HG02973 (cell line): ENCODE measurements around the gene RAVER2.
"Not testable (repeated sequence)": the region's sequence is repeated elsewhere in the genome, so short reads cannot be mapped to it uniquely, and the experiment has no call there.

Experiments used
- ATAC-seq: cut with Tn5 transposase; IDR thresholded peaks from one replicate; pipeline ENCODE4 v1.9.1; 2021; ENCODE audit warnings: moderate library complexity; ENCODE audit not compliant: unreplicated experiment

The RAVER2 gene, protein sequence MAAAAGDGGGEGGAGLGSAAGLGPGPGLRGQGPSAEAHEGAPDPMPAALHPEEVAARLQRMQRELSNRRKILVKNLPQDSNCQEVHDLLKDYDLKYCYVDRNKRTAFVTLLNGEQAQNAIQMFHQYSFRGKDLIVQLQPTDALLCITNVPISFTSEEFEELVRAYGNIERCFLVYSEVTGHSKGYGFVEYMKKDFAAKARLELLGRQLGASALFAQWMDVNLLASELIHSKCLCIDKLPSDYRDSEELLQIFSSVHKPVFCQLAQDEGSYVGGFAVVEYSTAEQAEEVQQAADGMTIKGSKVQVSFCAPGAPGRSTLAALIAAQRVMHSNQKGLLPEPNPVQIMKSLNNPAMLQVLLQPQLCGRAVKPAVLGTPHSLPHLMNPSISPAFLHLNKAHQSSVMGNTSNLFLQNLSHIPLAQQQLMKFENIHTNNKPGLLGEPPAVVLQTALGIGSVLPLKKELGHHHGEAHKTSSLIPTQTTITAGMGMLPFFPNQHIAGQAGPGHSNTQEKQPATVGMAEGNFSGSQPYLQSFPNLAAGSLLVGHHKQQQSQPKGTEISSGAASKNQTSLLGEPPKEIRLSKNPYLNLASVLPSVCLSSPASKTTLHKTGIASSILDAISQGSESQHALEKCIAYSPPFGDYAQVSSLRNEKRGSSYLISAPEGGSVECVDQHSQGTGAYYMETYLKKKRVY

DNA sequence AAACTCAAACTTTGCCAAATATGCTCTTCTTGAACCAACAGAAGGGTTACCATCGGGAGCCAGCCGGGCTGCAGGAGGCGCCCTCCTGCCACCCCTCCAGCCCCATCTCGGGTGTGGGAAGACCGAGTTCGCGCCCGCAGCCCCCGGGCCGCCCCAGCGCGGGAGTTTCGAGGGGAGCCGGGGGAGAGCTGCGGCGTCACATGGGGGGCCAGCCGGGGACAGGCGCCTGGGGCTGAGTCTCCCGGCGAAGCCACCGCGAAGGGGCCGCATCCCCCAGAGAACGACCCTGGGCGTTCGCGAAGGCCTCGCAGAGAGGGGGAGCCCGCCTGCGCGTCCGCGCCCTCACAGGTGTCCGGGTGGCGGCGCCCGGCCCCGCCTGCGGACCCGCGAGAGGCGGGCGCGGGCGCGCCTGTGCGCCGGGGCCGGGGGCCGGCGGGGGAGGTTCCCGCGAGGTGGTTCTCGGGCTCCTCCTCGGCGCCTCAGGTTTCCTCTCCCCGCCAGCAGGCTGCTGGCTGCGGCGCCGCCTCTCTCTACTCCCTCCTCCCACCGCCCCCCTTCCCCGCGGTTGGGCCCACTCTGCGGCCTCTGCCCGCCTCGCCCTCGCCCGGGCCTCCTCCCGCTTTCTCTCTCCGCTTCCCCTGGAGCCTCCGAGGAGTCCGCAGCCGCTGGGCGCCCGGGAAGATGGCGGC lies at the start of gene RAVER2:
RAVER2 (plus strand) TSS at position 584 of the 689 bp plus-strand sequence; CDS start at position 682, 98 bp downstream.
- ATAC-seq = peak; percentile 65

DNA sequence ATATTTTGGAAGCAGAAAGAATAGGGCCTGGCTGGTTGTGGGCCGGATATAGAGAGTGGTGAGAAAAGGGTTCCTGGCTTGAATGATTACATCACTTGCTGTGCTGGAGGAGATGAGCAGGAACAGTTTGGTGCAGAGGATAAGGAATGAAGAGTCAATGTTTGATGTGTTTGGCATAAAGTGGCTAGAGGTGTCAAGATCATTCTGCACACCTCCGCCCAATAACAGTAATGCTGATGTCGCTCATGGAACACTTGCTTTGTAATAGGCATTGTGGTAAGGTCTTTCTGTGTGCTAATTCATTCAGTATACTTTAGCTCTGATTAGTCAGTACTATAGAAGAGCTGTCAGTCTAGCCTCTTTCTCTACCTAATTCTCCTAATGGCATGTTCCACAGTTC lies 48.0 kb upstream of the RAVER2 start:
- no peak for ATAC-seq

DNA sequence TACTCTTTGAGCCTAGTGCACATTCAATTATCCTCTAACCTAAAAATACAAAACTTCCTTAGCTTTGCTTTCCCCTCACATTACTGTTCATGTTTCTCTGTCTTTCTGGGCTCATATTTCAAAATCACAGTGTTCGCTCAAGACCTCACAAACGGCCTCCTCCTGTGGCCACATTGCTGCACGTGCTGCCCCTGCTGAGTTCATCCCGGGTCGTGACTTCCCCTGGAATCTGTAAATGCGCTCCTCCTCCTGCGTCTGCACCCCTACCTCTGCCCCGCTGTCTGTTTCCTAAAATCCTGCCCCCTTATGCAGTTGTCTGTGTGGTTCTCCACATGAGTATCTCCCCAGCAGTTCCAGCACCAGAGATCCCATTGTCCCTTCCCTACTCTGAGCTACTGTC lies 45.5 kb upstream of the RAVER2 start:
- ATAC-seq = no peak

DNA sequence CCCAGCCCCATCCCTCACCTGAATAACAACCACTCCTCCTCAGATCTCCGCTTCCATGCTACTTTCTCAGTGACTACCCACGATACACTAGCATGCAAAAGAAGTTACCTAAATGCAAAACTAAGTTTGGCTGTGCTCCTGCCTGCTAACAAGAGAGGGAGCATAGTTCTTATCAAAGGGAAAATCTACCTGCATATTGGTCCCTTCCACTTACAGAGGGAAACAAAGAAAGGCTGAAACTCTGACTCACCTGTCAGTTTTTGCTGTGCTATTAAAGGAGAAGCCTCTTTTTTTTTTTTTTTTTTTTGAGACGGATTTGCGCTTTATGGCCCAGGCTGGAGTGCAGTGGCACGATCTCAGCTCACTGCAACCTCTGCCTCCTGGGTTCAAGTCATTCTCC lies 43.8 kb upstream of the RAVER2 start:
- no peak for ATAC-seq

DNA sequence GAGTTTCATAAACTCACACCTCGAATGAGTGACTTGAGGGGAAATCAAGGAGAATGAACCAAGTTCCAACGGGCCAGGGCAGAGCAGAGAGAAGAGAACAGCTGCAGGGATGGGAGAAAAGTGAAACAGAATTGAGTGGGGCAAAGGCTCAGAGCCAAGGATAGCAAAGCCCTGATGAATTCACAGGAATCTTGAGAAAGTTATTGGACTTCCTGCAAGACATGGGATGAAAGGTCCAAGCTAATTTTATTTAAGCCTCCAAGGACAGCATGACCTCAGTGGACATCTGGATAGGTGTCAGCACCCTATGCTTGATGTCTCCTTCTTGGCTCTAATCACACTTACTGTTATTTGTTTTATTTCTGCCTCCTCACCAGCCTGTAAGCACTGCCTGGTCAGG lies 43.0 kb upstream of the RAVER2 start:
- no peak for ATAC-seq

DNA sequence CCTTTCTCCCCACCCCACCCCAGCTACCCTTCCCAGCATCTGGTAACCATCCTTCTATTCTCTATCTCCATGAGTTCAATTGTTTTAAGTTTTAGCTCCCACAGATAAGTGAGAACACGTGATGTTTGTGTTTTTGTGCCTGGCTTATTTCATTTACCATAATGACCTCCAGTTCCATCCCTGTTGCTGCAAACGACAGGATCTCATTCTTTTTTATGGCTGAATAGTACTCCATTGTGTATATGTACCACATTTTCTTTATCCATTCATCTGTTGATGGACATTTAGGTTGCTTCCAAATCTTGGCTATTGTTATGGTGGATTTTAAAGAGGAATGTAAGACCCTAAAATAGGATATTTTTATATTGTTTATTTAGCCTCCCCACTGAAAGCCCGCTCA lies 42.2 kb upstream of the RAVER2 start:
- ATAC-seq = not testable (repeated sequence)

DNA sequence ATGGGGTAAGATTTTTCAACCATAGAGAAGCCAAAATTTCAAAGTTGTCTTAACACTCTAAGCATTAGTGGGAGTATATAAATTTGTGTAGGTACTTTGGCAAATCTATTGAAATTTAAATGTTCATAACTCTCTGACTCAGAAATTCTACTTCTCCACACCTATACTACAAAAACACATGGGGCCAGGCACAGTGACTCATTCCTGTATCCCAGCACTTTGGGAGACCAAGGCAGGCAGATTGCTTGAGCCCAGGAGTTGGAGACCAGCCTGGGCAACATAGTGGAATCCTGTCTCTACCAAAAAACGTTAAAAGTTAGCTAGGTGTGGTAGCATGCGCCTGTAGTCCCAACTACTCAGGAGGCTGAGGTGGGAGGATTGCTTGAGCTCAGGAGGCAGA lies 41.3 kb upstream of the RAVER2 start:
- no peak for ATAC-seq

DNA sequence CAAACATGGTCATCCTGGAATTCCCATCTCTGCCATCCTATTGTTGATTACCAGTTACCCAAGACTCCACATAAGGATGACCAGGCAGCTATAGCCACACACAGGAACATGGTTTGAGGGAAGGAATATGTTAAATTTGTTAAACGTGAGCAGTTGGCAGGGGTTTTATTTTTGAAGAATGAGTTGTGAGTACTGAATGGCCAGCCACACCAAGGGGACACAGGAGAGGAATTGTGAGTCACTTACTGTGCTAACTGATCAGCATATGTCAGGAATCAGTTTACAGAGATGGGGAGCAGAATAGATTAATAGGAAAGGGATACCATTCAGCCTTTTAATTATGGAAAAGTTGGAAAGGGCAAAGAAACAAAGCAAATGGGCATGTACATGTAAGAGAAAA lies 39.3 kb upstream of the RAVER2 start:
- ATAC-seq = no peak

DNA sequence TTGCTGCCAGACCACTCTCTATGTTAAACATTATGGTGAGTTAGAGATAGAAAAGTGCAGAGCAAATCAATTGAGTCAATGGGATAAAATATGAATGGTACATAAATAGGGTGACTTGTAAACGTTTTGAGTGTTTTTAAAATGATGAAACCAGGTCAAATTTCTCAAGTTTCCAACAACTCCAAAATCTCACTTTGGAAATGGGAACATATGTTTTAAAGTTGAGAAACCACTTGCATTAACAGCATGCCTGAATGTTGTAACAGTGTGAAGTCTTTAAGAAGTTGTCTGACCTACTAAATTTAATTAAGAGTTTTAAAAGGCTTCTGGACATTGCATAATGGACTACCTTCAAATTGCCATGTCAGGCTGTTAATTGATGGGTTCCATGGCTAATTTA lies 33.6 kb upstream of the RAVER2 start:
- ATAC-seq = no peak

DNA sequence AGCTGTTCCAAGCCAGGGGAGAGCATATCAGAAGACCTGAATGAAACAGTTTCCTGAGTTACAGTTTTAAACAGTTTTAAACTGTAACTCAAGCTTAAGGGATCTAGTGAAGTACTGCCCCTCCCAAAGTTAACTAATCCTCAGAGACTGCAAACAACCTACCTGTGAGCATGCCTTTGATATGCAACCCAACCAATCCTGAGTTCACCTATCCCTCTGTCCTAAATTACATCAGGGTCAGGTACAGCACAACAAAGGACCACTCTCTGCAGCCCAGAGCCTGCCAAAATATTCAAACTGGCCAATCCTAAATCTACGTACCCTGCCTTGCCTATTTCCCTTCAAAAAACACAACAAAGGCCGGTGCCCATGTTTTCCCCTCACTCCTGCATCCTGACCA lies 32.8 kb upstream of the RAVER2 start:
- ATAC-seq = no peak

DNA sequence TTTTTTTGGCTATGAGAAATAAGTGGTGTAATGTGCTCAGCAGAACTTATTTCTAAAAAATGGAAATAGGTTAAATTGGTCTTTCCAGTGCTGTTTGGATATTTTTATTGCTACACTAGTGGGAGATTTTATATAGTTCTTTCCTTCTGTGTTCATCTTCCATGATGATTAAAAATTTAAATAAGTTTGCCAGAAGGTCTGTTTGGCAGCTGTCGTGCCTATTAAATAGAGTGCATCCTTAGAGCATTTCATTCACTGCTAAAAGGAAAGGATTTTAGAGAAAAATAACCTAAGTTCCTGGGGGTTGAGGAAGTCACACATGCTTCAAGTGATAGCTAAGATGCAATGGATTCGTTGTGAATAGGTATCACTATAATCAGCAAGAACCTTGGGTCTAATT lies 29.7 kb upstream of the RAVER2 start:
- ATAC-seq = no peak

DNA sequence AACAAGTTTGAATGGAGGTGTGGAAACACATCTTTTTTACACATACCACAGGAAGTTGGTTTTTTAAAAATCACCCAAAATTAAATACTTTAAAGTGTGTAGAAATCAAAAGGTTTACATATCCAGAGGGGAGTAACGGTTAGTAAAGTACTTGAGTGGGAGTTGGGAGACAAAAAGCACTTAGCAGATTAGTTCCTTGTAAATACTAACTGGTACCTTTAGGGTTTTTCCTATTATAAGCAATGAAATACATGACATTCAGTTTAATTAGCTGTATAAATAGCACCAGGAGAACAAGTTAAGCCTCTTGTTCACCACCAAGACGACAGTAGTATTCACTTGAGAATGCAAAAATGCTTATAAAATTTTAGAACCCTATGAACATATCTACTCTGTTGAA lies 23.7 kb upstream of the RAVER2 start:
- no peak for ATAC-seq

DNA sequence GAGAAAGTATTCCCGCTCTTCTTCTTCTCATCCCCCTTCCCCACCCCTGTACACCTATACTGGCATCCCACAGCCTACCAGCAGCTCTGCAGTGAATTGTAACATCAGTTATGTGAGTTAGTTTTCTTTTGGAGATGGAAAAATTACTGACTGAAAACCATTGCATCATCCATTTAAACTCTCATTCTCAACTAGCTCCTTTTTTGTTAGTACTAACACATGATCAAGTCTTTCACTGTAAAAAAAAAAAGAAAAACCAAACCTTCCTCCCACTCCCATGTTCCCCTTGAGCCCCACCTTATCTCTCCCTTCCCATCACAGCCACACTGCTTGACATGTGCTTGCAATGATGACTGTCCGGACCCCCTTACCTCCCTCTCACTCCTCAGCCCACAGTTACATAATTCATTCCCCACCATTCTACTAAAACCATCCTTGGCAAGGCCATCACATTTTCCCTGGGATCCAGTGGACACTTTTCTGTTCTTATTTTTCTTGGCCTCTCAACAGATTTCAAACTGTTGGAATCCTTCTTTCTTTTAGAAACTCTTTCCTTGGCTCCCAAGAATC lies 23.2 kb upstream of the RAVER2 start:
- no peak for ATAC-seq

DNA sequence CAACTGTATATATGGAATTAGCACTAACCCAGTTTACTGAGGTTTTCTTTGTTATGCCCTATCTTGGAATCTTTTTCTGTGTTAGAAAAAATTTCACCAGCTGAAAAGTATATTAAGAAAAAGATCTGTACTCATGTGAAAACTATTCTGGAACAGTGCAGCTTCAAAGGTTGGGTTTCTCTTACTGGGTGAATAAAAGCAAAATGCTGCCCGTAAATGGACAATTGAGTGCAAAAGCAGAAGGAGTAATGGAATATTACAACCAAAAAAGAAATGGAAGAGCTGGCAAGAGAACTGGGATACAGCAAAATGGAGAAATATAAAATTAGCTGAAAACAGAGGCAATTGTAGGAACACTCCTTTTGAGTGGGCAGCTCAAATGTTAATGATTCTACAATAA lies 17.0 kb upstream of the RAVER2 start:
- no peak for ATAC-seq

DNA sequence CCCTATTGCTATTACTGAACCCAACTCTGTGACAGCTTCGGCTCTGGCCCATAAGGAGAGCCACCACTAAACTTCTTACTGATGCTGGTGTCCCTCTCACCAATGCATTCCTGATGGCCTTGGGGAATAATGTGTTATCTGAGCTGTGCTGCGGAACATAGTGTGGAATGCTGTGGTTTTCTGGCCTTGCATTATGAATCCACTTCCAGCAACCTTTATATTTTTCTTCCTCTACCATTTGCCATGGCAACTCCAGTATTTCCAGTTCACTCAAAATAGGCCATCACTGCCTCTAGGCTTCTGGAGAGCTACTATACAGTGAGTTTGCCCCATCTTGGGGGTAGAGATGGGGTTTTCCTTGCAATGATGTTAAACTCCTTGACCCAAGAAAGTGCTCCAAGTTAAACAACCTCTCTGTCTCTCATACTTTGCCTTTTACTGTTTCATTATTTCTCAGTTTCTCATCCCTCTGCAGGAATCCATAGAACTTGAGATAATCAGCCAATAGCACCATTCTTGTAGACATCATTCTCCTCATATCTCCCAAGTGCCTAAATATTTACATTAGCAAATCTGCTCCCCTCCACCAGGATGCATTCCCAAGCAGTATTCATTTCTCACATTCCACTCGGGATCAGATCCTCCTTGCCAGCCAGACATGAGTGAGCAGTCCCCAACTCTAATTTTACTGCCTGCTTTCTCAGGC lies 11.1 kb upstream of the RAVER2 start:
- ATAC-seq = no peak

DNA sequence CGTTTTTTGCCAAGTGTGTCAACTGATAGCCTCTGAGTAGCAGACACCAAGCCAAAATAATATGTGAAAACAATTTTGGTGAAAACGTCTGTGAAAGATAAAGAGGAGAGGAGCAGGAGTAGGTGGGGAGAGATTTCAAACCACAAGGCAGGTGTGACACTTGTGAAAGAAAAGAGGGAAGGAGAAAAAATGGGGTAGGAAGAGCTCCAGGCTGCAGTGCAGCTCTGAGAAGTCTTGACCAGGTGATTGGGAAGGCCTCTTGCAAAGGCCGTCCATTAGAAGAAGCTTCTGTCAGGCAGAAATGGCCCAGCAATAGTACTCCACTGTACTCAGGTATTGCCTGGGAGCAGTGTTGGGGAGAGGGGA lies 10.6 kb upstream of the RAVER2 start:
- no peak for ATAC-seq

DNA sequence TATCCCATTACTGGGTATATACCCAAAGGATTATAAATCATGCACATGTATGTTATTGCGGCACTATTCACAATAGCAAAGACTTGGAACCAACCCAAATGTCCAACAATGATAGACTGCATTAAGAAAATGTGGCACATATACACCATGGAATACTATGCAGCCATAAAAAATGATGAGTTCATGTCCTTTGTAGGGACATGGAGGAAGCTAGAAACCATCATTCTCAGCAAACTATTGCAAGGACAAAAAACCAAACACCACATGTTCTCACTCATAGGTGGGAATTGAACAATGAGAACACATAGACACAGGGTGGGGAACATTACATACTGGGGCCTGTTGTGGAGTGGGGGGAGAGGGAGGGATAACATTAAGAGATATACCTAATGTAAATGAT lies 4.2 kb upstream of the RAVER2 start:
- not testable (repeated sequence) for ATAC-seq

DNA sequence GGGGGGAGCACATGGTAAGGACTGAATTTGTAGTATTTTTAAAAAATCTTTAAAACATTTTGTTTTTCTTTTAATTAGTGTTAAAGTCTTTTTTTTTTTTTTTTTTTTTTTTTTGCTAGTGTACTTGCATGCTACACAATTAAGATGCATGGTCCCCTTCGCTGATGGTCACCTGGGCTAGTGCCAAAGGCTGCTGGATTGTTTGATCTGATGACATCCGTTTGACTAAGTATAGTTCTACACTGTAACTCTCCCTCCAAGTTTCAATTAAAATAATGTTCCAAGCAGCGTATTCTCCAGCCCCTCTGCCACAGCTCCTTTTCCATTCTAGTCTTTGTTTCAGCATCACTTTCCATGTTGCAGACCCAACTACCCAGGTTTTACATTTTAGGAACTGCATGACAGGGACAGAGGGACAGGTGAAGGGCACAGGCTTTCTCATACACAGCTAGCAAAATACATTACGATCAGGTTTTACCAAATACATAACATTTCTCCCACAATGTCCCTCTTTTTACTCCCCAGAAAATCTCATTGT lies 852 bp upstream of the RAVER2 start:
- no peak for ATAC-seq

DNA sequence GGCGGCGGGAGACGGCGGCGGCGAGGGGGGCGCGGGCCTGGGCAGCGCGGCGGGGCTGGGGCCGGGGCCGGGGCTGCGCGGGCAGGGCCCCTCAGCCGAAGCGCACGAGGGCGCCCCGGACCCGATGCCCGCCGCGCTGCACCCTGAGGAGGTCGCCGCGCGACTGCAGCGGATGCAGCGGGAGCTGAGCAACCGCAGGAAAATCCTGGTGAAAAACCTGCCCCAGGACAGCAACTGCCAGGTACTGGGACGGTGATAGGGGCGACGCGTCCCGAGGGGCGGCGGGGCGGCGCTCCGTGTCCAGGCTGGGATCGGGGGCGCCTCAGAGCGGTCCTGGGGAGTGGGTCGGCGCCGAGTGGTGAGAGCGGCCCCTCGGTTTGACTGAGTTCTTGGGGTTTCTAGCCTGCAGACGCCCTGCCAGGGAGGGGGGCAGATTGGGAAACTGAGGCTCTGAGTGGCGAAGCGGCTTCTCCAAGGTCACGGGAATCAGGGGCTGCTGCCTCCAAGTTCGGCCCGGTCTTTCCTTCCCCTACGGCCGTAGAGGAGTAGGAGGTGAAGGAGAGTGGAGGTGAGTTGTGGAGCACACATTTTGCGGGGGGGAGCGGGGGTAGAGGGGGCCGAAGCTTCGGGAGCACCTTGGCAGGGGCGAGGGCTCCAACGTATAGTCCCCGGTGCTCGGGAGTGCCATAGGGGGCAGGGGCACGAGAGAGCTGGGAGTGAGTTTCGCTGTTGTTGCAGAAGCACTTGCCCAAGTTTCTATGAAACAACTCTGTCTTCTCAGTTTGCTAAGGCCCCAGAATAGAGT lies 508 bp downstream of the RAVER2 start:
- peak; percentile 8 for ATAC-seq
